HTERT RPE-1 (cell line): Measurements from ENCODE around the gene HSPA12B.

Experiments
- in situ Hi-C: fragments of 300-500 bp; cut with MboI; formaldehyde crosslinking; loops from 4 replicates; pipeline ENCODE4 v1.14.3; 2020; ENCODE audit warnings: low sequenced_read_pairs

The HSPA12B gene

DNA sequence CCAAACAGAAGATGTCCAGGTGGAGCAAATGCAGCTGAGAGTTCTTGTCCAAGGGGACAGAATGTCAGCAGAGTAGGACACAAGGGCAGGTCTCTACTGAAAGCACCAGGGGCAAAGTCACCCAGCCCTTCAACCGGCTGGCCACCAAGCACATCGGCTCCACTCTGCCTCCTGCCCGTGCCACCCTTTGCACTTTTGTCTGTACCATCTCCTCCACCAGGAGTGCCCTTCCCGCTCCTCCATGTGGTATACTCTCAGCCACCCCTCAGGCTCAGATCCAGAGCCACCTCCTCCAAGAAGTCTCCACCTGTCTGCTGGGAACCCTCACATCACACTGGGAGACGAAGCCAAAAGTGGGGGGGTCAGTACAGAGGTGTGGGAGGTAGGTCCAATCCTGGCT, 4.1 kb upstream of the HSPA12B start:
- in situ Hi-C loops: no loop called here

DNA sequence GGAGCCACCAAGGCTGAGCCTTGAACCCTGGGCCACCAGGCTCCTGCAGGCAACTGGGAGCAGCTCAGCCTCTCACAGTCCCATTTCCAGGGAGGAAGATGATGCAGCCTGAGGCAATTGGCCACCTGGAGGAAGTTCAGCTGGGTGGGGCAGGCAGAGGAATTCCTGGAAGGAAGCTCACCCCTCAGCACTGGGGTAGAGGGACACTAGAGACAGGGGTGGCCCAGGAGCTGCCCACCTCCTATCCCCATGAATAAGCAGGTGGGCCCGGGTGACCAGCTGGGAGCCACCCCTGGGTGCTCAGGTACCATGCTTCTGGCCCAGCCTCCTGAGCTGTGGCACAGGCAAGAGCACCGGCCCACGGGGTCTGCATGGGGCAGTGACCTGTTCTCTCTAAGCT, 3.6 kb upstream of the HSPA12B start:
- in situ Hi-C loops: no loop called here

DNA sequence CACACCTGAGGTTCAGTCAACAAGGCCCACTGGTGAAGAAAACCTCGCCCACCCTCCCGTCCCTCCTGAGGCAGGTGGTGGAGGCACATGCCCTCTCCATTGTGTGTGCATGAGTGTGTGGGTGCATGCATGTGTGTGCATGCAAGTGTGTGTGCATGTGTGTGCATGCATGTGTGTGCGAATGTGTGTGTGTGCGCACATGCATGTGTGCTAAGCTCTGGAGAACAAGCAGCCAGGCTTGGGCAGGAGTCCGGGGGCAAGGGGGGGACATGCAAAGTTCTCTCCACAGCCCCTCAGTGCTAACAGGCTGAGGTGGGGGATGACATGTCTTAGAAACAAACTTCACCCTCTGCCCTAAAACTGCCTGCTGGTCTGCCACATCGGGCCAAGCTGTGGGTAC, 3.1 kb upstream of the HSPA12B start:
- in situ Hi-C loops: no loop called here

DNA sequence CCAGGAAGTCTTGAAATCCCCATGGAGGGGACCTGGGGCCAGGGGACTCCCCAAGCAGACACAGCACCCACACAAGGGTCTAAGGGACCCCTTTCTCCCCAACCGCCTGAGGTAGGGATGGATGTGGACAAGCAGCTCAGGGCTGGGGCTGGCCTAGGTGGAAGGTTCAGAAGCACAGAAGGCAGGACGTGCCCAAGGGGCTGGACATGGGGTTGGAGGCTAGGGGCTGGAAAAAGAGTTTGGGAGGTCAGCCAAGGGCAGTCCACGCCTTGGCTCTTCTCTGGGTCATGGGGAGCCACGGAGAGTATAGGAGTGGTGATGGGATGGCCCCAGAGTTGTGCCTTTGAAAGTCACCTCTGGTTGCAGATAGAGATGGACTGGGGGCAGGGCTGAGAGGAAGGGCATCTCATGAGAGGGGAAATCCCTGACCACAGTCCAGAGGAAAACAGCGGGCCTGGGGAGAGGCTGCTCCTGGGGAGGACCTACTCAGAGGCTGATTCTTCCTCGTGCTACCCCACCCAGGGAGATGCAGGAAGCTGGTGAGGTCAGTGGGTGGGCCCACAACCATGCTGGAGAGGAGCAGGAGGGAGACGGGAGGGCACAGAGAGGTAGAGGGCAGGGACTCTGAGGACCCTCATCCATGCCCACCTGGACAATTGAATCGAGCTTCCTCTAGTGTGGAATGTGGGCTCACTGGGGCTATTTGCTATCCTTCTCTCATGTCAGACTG, 2.5 kb upstream of the HSPA12B start:
- in situ Hi-C loops: no loop called here

DNA sequence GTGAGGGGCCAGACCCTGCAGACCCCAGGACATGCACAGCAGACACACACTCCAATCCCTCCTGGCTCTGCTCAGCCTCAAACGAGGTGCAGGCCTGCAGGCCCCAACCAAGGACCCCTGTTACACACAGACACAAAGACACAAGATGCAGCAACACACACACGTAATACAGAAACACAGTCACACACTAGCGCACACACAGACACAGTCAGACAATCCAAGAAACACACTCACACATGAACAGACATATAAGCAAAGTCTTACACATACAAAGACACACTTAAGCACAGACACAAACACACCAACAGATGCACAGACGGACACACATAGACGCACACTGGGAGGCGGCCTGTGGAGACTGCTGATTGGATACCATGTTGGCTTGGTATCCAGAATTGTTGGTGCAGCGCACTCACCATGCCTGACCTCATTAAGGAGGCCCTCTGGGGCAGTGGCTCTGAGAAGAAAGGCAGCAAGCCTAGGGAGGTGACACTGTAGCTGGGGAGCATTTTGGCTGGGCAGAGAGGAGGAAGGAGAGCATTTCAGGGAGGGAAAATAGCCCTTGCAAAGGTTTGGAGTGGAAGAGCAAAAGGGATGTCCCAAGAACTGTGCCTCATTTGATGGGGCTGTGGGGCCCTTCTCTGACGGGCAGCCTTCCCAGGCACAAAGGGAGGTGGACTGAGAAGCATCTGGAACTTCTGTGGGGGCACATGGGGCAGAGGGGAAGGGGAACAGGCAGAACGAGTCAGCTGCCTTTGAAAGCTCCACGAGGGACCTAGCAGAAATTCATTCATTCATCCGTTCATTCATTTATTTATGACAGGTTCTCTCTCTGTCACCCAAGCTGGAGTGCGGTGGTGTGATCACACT, 1.4 kb upstream of the HSPA12B start:
- in situ Hi-C loops: no loop called here

DNA sequence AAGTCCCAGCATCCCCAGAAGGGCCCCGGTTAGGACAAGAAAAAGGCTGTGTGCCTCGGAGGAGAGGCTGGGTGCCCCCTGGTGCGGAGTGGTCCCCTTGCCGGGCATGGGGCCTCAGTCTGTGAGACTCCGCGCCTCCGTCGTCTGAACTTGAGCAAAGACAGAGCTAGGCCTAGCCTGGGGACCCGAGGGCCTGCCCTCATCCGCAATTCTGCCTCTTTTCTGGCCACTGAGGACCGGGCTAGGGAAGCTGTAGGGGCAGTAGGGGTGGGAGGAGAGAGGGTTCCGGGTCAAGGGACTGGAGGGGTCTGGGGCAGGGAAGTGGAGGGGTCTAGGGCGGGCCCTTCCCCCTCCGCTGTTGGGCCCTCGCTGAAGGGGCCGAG, 550 bp upstream of the HSPA12B start:
- in situ Hi-C loops: no loop called here

DNA sequence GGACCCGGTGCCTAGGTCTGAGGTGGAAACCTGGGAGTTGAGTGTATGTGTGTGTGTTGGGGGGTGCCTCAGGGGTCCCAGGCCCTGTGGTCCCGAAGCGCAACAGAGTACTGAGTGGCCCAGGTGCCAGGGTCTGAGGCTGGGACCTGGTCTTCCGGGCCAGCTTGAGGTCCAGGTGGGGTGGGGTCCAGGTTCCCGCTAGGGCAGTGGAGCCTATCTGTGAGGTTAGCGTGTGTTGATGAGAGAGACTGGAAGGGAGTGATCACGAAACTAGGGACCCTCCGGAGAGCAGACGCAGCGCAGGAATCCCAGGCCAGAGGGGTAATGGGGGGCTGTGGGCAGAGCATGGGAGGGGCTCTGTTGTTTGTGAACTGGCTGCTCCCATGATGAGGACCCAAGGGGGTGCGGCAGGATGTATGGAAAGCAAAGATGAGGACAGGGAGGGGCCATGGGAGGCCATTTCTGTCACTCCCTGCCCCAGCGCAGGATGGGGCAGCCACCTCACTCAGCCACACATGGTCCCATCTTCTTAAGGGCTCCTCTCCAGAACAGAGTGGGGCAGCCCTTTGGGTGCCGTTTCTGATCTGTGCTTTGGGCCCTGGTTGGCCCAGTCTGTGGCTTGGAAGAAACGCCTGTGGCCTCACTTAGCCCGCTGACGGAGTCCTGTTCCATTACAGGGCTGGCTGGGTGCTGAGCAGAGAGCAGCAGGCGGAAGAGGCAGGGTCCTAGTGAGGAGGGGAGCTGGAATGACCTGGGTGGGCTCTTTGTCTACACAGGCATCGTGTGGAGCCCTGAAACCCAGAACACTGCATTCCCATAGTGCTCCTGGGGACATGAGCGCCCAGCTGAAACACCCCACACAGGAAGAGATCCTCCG, 872 bp downstream of the HSPA12B start:
- in situ Hi-C loops: no loop called here

DNA sequence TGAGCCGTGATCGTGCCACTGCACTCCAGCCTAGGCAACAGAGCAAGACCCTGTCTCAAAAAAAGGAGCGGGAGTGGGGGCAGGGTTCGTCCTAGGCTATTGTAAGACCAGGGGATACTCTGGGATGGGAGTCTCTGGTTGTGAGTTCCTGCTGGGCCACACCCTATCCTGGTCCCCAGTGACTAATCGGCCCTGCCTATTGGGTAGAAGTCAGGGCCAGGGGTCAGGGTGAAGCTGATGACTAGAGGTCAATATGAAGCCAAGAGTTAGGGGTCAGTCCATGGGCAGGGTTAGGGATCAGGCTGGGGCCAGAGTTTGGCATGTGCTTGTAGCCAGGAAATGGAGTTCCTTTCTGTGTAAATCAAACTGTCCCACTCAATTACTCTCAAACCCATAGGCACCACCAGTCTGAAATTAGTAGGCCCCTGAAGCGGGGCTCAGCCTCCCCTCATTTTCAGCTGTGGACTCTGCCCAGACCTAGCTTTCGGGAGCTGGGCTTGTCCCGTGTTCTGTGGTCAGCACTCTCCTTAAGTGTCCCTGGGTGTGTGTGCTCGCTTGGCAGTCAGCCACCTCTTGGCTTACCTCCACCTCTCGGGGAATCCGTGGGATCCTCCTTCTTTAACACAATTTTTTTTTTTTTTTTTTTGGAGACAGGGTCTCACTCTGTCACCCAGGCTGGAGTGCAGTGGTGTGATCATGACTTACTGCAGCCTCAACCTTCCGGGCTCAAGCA, 1.8 kb downstream of the HSPA12B start:
- in situ Hi-C loops: no loop called here

DNA sequence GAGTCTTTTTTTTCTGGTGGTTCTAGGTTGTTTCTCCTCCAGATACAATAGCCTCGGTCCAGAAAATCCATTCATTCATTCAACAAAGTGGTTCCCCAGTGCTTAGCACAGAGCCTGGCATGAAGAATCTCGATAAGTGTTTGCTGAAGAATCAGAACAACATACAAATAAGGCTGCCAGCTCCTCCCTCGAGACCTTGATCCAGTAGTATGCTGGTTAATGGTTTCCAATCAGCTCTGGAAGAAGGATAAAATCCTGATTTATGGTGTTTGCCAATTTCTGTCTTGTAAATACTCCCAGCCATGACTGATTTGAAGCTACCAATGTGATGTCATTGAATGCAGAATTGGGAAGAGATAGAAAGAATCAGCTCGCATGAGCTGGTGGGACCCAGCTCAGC, 3.3 kb downstream of the HSPA12B start:
- in situ Hi-C loops: no loop called here

DNA sequence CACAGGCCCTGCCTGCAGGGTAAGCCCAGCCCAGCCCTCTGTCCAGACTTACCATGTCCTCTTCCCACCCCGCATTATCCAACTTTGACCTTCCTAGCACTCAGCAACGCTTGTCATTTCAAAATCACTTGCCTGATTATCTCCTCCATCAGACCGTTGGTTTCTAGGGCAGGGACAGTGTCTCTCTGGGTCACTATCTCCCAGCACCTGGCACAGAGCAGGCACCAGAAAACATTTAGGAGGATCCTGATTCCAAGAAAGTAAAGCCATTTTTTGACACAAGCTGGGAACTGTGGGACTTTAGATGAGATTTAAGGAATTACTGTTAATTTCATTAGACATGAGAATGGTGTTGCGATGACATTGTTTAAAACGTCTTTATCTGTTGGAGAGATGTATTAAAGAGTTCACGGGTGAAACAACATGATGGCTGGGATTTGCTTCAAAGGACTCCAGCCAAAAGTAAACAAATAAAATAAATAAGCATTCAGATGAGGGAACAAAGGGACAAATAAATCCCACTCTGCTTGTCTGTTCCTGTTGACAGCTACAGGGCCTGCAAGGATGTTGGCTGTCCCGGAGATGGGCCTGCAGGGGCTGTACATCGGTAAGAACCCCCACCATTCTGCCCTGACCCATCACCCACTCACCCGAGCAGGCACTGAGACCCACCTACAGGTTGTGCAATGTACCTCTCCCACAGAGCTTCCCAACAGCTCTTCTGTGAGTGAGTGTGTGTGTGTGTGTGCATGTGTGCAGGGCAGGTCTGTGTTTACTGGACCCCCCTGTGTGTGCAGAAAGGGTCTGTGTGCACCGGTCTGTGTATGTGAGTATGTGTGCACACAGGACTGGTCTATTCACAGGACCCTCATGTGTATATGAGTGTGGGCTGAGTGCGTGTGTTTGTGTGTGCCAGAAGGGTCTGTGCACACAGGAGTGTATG, 5.9 kb downstream of the HSPA12B start:
- in situ Hi-C loops: no loop called here

DNA sequence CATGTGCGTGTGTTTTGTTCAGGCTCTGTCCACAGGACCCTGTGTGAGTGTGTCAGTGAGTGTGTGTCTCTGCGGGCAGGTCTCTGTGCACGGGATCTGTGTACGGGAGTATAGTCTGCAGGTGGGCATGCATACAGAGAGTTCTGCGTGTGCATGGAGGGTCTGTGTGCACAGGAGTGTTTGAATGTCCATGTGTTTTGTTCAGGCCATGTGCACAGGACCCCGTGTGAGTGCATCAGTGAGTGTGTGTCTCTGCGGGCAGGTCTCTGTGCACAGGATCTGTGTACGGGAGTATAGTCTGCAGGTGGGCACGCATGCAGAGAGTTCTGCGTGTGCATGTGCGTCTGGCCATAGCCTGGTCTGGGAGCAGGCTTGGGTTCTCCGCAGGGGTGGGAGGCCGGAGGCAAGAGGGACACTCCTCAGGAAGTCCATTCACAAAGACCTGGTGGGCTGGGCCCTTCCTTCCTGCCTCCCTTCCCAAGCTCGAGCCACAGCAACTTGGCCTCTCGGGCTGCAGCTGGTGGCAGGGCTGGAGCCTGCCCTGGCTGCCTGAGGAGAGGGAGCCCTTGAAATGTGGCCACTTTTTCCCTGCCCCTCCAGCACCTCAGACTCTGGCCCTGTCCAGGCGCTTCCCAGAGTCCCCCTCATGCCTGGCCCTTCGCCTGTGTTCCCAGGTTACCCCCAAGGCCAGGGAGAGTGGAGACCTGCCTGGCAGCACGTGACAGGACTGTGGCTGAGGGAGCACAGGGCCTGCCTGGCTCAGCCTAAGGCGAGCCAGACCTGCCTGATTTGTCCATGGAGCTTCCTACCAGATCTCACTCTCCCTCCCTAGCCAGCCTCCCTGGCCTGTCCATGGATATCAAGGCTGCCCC, 6.8 kb downstream of the HSPA12B start:
- in situ Hi-C loops: no loop called here

DNA sequence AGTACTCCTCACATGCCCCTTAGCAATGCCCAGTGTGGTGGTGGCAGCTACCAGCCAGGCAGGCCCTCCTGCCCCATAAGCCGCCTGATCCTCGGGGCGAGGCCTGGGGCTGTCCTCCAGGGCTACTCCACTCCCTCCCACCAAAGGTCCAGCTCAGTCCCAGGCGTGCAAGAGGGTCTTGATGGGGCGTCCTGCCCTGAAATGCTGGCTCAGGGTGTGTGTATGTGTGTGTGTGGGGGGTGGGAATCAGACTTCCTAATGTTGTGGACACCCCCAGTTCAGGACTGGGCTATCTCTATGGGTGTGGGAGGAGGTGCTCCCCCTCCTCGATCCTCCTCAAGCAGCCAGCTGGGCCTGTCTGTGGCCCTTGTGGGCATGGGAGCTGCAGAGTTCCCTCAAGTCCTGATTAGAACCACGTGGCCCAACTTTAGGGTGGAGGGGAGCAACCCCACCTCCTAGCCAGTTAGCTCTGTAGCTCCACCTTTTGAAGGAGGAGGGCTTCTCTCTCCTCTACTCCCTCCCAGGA, 7.5 kb downstream of the HSPA12B start:
- in situ Hi-C loops: no loop called here

DNA sequence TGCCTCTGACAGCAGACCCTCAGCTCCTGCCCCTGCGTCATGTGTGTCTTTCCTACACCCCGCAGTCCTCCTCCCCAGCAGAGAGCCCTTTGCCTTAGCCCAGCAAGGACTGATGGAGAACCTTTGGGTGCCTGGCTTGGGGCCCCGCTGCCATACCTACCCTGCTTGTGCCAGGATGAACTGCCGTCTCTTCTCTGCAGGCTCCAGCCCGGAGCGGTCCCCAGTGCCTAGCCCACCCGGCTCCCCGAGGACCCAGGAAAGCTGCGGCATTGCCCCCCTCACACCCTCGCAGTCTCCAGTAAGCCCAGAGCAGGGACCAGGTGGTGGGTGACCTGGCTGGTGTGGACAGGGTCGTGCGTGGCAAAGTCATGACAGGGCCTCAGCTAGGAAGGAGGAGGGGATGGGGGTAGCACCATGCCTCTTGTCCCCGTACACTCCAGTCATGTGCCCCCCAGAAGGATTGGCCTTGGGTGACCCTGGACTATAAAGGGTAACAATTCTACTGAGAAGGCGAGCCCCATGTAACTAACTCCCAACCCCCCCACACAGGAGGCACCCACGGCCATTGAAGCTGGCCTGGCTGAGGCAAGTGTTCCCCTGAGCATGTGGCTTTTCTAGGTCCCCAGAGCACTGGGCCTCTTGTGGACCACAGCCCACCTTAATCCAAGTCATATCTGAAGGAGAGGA, 8.3 kb downstream of the HSPA12B start:
- in situ Hi-C loops: no loop called here

DNA sequence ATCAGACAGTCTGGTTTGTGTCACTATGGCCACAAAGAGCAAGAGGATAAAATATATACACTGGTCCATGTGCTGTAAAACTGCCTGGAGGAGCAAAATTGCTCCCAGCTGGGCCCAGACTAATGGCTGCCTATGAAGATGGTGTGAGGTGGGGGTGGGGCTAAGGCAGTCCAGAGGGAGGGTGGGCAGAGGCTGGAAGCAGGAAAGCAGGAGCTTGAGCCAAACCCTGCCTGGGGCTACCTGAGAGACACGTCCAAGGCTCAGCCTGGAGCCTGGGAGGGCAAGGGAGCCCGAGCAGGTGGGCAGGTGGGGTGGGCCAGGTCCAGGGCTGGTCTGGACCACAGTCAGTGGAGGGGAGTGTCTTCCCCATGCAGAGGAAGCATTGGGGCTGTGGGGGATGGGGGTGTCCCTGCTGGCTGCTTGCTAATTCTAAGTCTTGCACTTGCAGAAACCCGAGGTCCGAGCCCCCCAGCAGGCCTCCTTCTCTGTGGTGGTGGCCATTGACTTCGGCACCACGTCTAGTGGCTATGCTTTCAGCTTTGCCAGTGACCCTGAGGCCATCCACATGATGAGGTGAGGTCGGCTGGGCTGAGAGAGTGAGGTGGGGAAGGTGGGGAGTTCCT, 9.5 kb downstream of the HSPA12B start:
- in situ Hi-C loops: no loop called here

DNA sequence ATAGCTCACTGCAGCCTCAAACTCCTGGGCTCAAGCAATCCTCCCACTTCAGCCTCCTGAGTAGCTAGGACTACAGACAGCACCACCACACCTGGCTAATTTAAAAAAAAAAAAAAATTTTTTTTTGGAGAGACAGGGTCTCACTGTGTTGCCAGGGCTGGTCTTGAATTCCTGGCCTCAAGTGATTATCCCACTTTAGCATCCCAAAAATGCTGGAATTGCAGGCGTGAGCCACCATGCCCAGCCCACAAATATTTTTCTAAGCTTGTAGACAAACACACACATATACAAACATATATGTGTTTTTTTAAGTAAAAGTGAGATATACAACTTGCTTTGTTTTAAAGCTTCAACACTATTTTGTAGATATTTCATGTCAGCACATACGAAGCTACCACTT, 10.8 kb downstream of the HSPA12B start:
- in situ Hi-C loops: no loop called here

DNA sequence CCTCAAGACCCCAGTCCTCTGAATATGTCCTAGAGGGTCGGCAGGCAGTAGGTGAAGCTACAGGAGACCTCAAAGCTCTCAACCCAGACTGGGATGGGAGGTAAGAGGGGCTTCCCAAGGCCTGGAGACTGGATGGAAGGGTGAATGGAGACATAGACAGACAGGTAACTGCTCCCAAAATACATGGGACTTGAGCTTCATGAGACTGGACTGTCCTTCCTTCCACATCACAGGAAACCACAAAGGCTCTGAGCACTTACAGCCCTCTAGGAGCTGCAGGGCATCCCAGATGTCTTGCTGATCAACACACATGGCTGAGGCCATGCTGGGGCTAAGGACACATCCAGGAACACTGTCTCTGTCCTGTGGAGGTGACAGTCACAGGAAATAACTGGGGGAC, 11.6 kb downstream of the HSPA12B start:
- in situ Hi-C loops: no loop called here
